Measurements from ENCODE around the gene FOCAD.

DNA sequence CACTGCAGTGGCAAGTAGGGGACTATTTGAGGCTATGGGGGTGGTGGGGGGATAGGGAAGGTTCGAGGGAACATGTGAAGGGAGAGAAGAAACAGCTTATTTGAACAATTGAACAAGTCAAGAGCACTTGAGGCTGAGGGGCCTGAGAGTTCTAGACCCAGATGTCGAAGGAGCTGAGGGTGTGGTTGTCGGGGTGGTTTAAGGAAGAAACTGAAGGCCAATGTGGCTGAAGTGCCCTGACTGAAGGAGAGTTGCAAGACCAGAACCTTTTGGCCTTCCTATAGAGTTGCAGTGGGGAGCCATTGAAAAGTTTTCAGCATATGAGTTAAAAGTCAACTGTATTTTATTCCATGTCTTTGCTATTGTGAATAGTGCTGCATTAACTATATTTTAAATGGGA, 19.1 kb downstream of the FOCAD start:
- TF ChIP-seq CTCF (IDR thresholded peaks at IDR 0.05; ENCODE audit: low read length), result no peak
- TF ChIP-seq EZH2 (IDR thresholded peaks at IDR 0.05; ENCODE audit: borderline replicate concordance, low read length), result no peak
